Neuronal stem cell (in vitro differentiated cells): ENCODE data around the gene SYT15.
"Not testable (repeated sequence)": the region's sequence is repeated elsewhere in the genome, so short reads cannot be mapped to it uniquely, and the experiment has no call there.

Experiments used
- DNase-seq: peaks from one replicate; pipeline ENCODE4 v3.0.0-alpha.2; 2013; ENCODE audit warnings: low spot score
- H2AFZ ChIP-seq: one replicate; pipeline ENCODE4 v1.6.1; 2013; ENCODE audit warnings: mild to moderate bottlenecking, low read length, inconsistent platforms
- H2AK5ac ChIP-seq: 2 replicates; pipeline ENCODE4 v1.6.1; 2013; ENCODE audit warnings: low read depth, mild to moderate bottlenecking, inconsistent platforms, low read length, moderate library complexity, mixed read lengths
- H2BK120ac ChIP-seq: 2 replicates; pipeline ENCODE4 v1.6.1; 2013; ENCODE audit warnings: low read depth, mild to moderate bottlenecking, inconsistent platforms, low read length, moderate library complexity, mixed read lengths
- H2BK12ac ChIP-seq: one replicate; pipeline ENCODE4 v1.6.1; 2013; ENCODE audit warnings: low read length, inconsistent platforms
- H2BK15ac ChIP-seq: 2 replicates; pipeline ENCODE4 v1.6.1; 2013; ENCODE audit warnings: mild to moderate bottlenecking, low read length, inconsistent platforms, mixed read lengths
- H2BK5ac ChIP-seq: one replicate; pipeline ENCODE4 v1.6.1; 2013; ENCODE audit warnings: inconsistent platforms, mild to moderate bottlenecking, low read length, moderate library complexity
- H3K14ac ChIP-seq: one replicate; pipeline ENCODE4 v1.6.1; 2013; ENCODE audit warnings: low read length, inconsistent platforms
- H3K18ac ChIP-seq: 2 replicates; pipeline ENCODE4 v1.6.1; 2013; ENCODE audit warnings: low read length, inconsistent platforms
- H3K23ac ChIP-seq: 2 replicates; pipeline ENCODE4 v1.6.1; 2013; ENCODE audit warnings: low read depth, mild to moderate bottlenecking, mixed read lengths, low read length, inconsistent platforms; ENCODE audit not compliant: poor library complexity
- H3K27ac ChIP-seq: replicated peaks from 3 replicates; pipeline ENCODE4 v1.5.1; 2013; ENCODE audit warnings: low read length, inconsistent platforms
- H3K27me3 ChIP-seq, 3 experiments: 2 replicates each; pipeline ENCODE4 v1.6.1; 2013; ENCODE audit warnings: low read length in 3 of 3, mild to moderate bottlenecking in 2 of 3, inconsistent platforms in 1 of 3, low read depth in 1 of 3, mixed read lengths in 1 of 3, moderate library complexity in 1 of 3; ENCODE audit not compliant: control insufficient read depth in 3 of 3, insufficient read depth in 3 of 3
- H3K36me3 ChIP-seq, 2 donors: replicated peaks in 1 of 2; 2 replicates each; pipeline ENCODE4 v1.6.1; 2013; ENCODE audit warnings: low read length in 2 of 2; ENCODE audit not compliant: control insufficient read depth in 2 of 2, insufficient read depth in 2 of 2
- H3K4ac ChIP-seq: 2 replicates; pipeline ENCODE4 v1.6.1; 2013; ENCODE audit warnings: inconsistent platforms, mild to moderate bottlenecking, low read length, moderate library complexity
- H3K4me1 ChIP-seq, 2 donors: 1 replicate in 1 of 2; 2 replicates in 1 of 2; pipeline ENCODE4 v1.6.1; 2013; ENCODE audit warnings: low read length in 2 of 2, low read depth in 1 of 2; ENCODE audit not compliant: control insufficient read depth in 2 of 2, insufficient read depth in 1 of 2
- H3K4me2 ChIP-seq: one replicate; pipeline ENCODE4 v1.6.1; 2013; ENCODE audit warnings: mild to moderate bottlenecking, low read length, inconsistent platforms; ENCODE audit not compliant: insufficient read depth, poor library complexity, severe bottlenecking
- H3K4me3 ChIP-seq, 2 donors: 2 replicates each; pipeline ENCODE4 v1.5.1; 2013; ENCODE audit warnings: low read length in 2 of 2, mild to moderate bottlenecking in 2 of 2, inconsistent platforms in 1 of 2, moderate library complexity in 1 of 2
- H3K79me1 ChIP-seq: one replicate; pipeline ENCODE4 v1.6.1; 2013; ENCODE audit warnings: low read depth, mild to moderate bottlenecking, inconsistent platforms, low read length, moderate library complexity
- H3K9ac ChIP-seq: one replicate; pipeline ENCODE4 v1.6.1; 2013; ENCODE audit warnings: mild to moderate bottlenecking, low read depth, low read length, inconsistent platforms; ENCODE audit not compliant: poor library complexity
- H3K9me3 ChIP-seq, 2 donors: replicated peaks in 1 of 2; 2 replicates each; pipeline versions ENCODE3 to v1.6.1; 2013; ENCODE audit warnings: low read length in 2 of 2, mild to moderate bottlenecking in 2 of 2, inconsistent platforms in 1 of 2, low read depth in 1 of 2, mixed read lengths in 1 of 2, moderate library complexity in 1 of 2; ENCODE audit not compliant: control insufficient read depth in 2 of 2, insufficient read depth in 1 of 2
- H4K8ac ChIP-seq: one replicate; pipeline ENCODE4 v1.6.1; 2013; ENCODE audit warnings: low read depth, mild to moderate bottlenecking, inconsistent platforms, low read length, moderate library complexity
- H4K91ac ChIP-seq: one replicate; pipeline ENCODE4 v1.6.1; 2013; ENCODE audit warnings: low read length, low read depth, mild to moderate bottlenecking, inconsistent platforms; ENCODE audit not compliant: poor library complexity
- WGBS, 2 donors: extraction: QIAGEN DNeasy Blood & Tissue Kit; methylation state at CpG; one replicate each; pipeline ENCODE4 v1.1.7; 2013; ENCODE audit warnings: missing lambda C conversion rate in 2 of 2, mixed read lengths in 1 of 2; ENCODE audit not compliant: insufficient read length in 2 of 2, insufficient replicate concordance in 1 of 2; ENCODE audit errors: extremely low coverage in 2 of 2; 5-methylcytosine and 5-hydroxymethylcytosine counted together

The SYT15 gene

GRCh38 chr10:46587546-46587945 lies 8.6 kb downstream of the SYT15 start:
- not testable (repeated sequence) for DNase-seq, H3K18ac ChIP-seq, H3K27ac ChIP-seq, H3K4me1 ChIP-seq, H3K9me3 ChIP-seq, H3K4ac ChIP-seq, H3K14ac ChIP-seq, H2AFZ ChIP-seq, H2AK5ac ChIP-seq, H4K91ac ChIP-seq, H2BK12ac ChIP-seq, H3K23ac ChIP-seq, H3K79me1 ChIP-seq, H3K4me3 ChIP-seq, H2BK120ac ChIP-seq, H4K8ac ChIP-seq, H3K36me3 ChIP-seq, H2BK5ac ChIP-seq, H2BK15ac ChIP-seq, H3K27me3 ChIP-seq, H3K9ac ChIP-seq, H3K4me2 ChIP-seq
- no CpG with 5 or more reads among the region's 24 CpGs for WGBS, 2 donors

GRCh38 chr10:46588221-46588620 lies 9.3 kb downstream of the SYT15 start:
- H2BK12ac ChIP-seq, H3K4ac ChIP-seq, H3K27me3 ChIP-seq, H2BK5ac ChIP-seq, H3K4me2 ChIP-seq, DNase-seq, H4K8ac ChIP-seq, H2BK120ac ChIP-seq, H2AK5ac ChIP-seq, H3K9ac ChIP-seq, H3K14ac ChIP-seq, H3K79me1 ChIP-seq, H3K36me3 ChIP-seq, H3K4me3 ChIP-seq, H3K4me1 ChIP-seq, H3K23ac ChIP-seq, H3K27ac ChIP-seq, H3K9me3 ChIP-seq, H2AFZ ChIP-seq, H2BK15ac ChIP-seq, H3K18ac ChIP-seq, H4K91ac ChIP-seq: not testable (repeated sequence)
- no CpG with 5 or more reads among the region's 3 CpGs for WGBS, 2 donors

- not testable (repeated sequence) for H2BK12ac ChIP-seq, H3K27me3 ChIP-seq, H3K4me3 ChIP-seq, H3K4ac ChIP-seq, DNase-seq, H3K79me1 ChIP-seq, H2AK5ac ChIP-seq, H3K23ac ChIP-seq, H3K4me1 ChIP-seq, H4K91ac ChIP-seq, H2BK15ac ChIP-seq, H3K14ac ChIP-seq, H4K8ac ChIP-seq, H3K27ac ChIP-seq, H2BK5ac ChIP-seq, H3K36me3 ChIP-seq, H3K4me2 ChIP-seq, H2BK120ac ChIP-seq, H3K9ac ChIP-seq, H3K18ac ChIP-seq, H2AFZ ChIP-seq, H3K9me3 ChIP-seq
- no CpG with 5 or more reads among the region's 3 CpGs for WGBS, 2 donors
Observed at GRCh38 chr10:46589589-46589988, 10.7 kb downstream of the SYT15 start.

- WGBS, 2 donors: no CpG with 5 or more reads among the region's 8 CpGs
Observed at GRCh38 chr10:46591053-46591452, 12.1 kb downstream of the SYT15 start.

More at GRCh38 chr10:46591053-46591452, 12.1 kb downstream of the SYT15 start:
- not testable (repeated sequence) for H2BK120ac ChIP-seq, H2BK12ac ChIP-seq, H3K18ac ChIP-seq, H3K23ac ChIP-seq, H3K27ac ChIP-seq, H3K4ac ChIP-seq, H3K9ac ChIP-seq, H3K4me2 ChIP-seq, H4K8ac ChIP-seq, H2BK5ac ChIP-seq, H3K4me3 ChIP-seq, H3K9me3 ChIP-seq, H3K36me3 ChIP-seq, DNase-seq, H2BK15ac ChIP-seq, H3K4me1 ChIP-seq, H4K91ac ChIP-seq, H3K27me3 ChIP-seq, H2AFZ ChIP-seq, H3K14ac ChIP-seq, H3K79me1 ChIP-seq, H2AK5ac ChIP-seq
